GM12891 (cell line): ENCODE measurements around the gene KRTAP12-3. TPM values are rescaled to one million over a fixed set of nuclear protein-coding genes. Genes with fewer than 3 reads are reported as not detected.
"Not testable (repeated sequence)": the region's sequence is repeated elsewhere in the genome, so short reads cannot be mapped to it uniquely, and the experiment has no call there.

Source experiments
- DNase-seq: peaks from one replicate; pipeline ENCODE4 v3.0.0; 2011; ENCODE audit warnings: low spot score; ENCODE audit not compliant: insufficient read length
- FAIRE-seq: peaks from 2 replicates; lab custom pipeline; 2011; peaks lifted over from hg19 to GRCh38; lab: Jason Lieb, UNC
- PAX5 ChIP-seq: IDR thresholded peaks from 2 replicates; pipeline ENCODE4 v1.6.1; 2011; ENCODE audit warnings: low read length, moderate library complexity, mild to moderate bottlenecking; ENCODE audit not compliant: insufficient read depth, severe bottlenecking
- POLR2A ChIP-seq: IDR thresholded peaks from 2 replicates; pipeline ENCODE4 v1.6.1; 2011; ENCODE audit warnings: low read depth, low read length, control low read depth
- POLR2AphosphoS5 ChIP-seq: IDR thresholded peaks from 2 replicates; pipeline ENCODE4 v1.6.1; 2011; ENCODE audit warnings: low read depth, low read length, control low read depth
- POU2F2 ChIP-seq: IDR thresholded peaks from 2 replicates; pipeline ENCODE4 v1.6.1; 2011; ENCODE audit warnings: low read depth, mild to moderate bottlenecking, control low read depth, low read length, moderate library complexity
- SPI1 ChIP-seq: IDR thresholded peaks from 2 replicates; pipeline ENCODE4 v1.6.1; 2011; ENCODE audit warnings: low read depth, low read length, control low read depth
- TAF1 ChIP-seq: IDR thresholded peaks from 2 replicates; pipeline ENCODE4 v1.6.1; 2011; ENCODE audit warnings: low read depth, low read length, control low read depth
- polyA plus RNA-seq: library from polyadenylated mRNA; unstranded; fragments of >200 nt; gene quantifications from one replicate; pipeline ENCODE4 v1.2.1, GENCODE V29; 2012; ENCODE audit warnings: low read depth, missing spikeins, inconsistent platforms; ENCODE audit not compliant: missing spikeins

KRTAP12-3 gene
- not detected for polyA plus RNA-seq

- no peak for TF ChIP-seq PAX5
- no peak for TF ChIP-seq SPI1
- no peak for TF ChIP-seq TAF1
- TF ChIP-seq POLR2AphosphoS5, result no peak
- no peak for TF ChIP-seq POLR2A
- TF ChIP-seq POU2F2, result no peak
- no peak for FAIRE-seq
- DNase-seq, result no peak
These were observed at the start of gene KRTAP12-3 for GRCh38 chr21:44657635-44658540. KRTAP12-3 (plus strand) TSS chr21:44657932; CDS start chr21:44657980, 48 bp downstream.

GRCh38 chr21:44609193-44609592 lies 48.5 kb upstream of the KRTAP12-3 start:
- DNase-seq (no peak), FAIRE-seq (no peak)
- no peak for TF ChIP-seq POLR2A
- TF ChIP-seq TAF1, result no peak
- TF ChIP-seq PAX5, result no peak

- not testable (repeated sequence) for FAIRE-seq, DNase-seq
These were observed 47.4 kb upstream of the KRTAP12-3 start for GRCh38 chr21:44610157-44610843.

GRCh38 chr21:44611551-44611950 lies 46.2 kb upstream of the KRTAP12-3 start:
- FAIRE-seq, result no peak
- no peak for TF ChIP-seq POLR2AphosphoS5
- TF ChIP-seq SPI1, result no peak
- TF ChIP-seq POU2F2, result no peak
- no peak for TF ChIP-seq PAX5
- TF ChIP-seq TAF1, result no peak
- no peak for TF ChIP-seq POLR2A
- DNase-seq, result no peak

GRCh38 chr21:44612029-44612486 lies 45.7 kb upstream of the KRTAP12-3 start, which contains the start of gene KRTAP10-8:
KRTAP10-8 (plus strand) TSS chr21:44612079; CDS start chr21:44612101, 22 bp downstream.
- TF ChIP-seq PAX5, result no peak
- TF ChIP-seq POU2F2, result no peak
- TF ChIP-seq SPI1, result no peak
- TF ChIP-seq POLR2AphosphoS5, result no peak
- TF ChIP-seq TAF1, result no peak
- no peak for TF ChIP-seq POLR2A
- FAIRE-seq, result no peak
- DNase-seq, result no peak

GRCh38 chr21:44612669-44613229 lies 45.0 kb upstream of the KRTAP12-3 start:
- no peak for FAIRE-seq
- TF ChIP-seq SPI1 (no peak), POLR2AphosphoS5 (no peak)
- DNase-seq, result no peak

- no peak for FAIRE-seq
- no peak for DNase-seq
- no peak for TF ChIP-seq PAX5
- TF ChIP-seq SPI1, result no peak
These were observed 44.2 kb upstream of the KRTAP12-3 start for GRCh38 chr21:44613386-44614155.

GRCh38 chr21:44614161-44614631 lies 43.5 kb upstream of the KRTAP12-3 start:
- TF ChIP-seq POU2F2, result no peak
- no peak for TF ChIP-seq POLR2A
- no peak for TF ChIP-seq PAX5
- no peak for DNase-seq
- FAIRE-seq, result no peak

GRCh38 chr21:44614961-44615391 lies 42.8 kb upstream of the KRTAP12-3 start:
- TF ChIP-seq PAX5, result no peak
- TF ChIP-seq TAF1, result no peak
- TF ChIP-seq SPI1, result no peak
- no peak for TF ChIP-seq POU2F2
- no peak for TF ChIP-seq POLR2A
- no peak for TF ChIP-seq POLR2AphosphoS5
- no peak for DNase-seq
- FAIRE-seq, result no peak

GRCh38 chr21:44615466-44615865 lies 42.3 kb upstream of the KRTAP12-3 start:
- DNase-seq (no peak), FAIRE-seq (no peak)
- TF ChIP-seq TAF1 (no peak), POLR2A (no peak), POU2F2 (no peak), POLR2AphosphoS5 (no peak), PAX5 (no peak), SPI1 (no peak)
